ENCODE data around the gene POMT1. TPM values are rescaled to one million over a fixed set of nuclear protein-coding genes. Genes with fewer than 3 reads are reported as not detected.
A peak's percentile ranks its signal among the peaks of the same experiment; 100 is the strongest.

The POMT1 gene
- total RNA-seq, 1 experiment from 2014 or later: 34.1 TPM

DNA sequence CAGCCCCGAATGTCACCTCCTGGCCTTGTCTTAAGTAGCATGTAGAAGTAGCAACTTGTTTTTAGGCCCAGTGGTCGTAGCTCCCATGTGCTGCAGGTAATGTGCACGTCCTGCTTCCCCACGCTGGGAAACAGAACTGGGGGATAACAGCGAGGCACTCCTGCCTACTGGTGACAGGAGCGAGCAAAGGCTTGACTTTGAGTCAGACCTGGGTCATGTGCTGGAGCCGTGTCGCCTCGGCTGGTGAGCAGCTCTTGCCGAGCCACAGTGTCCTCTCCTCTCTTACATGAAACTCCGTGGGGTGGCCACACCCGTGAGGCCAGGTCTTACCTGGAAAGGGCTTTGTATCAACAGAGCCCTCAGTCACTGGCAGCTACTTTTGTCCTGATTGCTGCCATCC, 17.5 kb upstream of the POMT1 start:
- Histone ChIP-seq H2BK15ac (ENCODE audit: low read depth, low read length) (no peak overlapping the region), H4K20me1 (ENCODE audit: control insufficient read depth, insufficient read depth, insufficient read length) (no peaks in the 10 kb centered on the region), H3K18ac (ENCODE audit: insufficient read length, low read depth, low read length) (no peak overlapping the region), H3K79me2 (ENCODE audit: insufficient read depth, low read length) (no peaks in the 10 kb centered on the region), H4K8ac (replicated peaks; ENCODE audit: insufficient read length, low read depth, low read length) (no peak overlapping the region), H2BK120ac (ENCODE audit: low read depth, low read length, poor library complexity, severe bottlenecking) (no peak overlapping the region), H3K23ac (ENCODE audit: insufficient read length, low read depth, low read length) (no peak overlapping the region), H4K91ac (ENCODE audit: insufficient read length, low read depth, low read length) (no peak overlapping the region), H3K14ac (ENCODE audit: insufficient read depth, low read length) (no peak overlapping the region), H3K27me3 (ENCODE audit: insufficient read depth, low read length) (no peaks in the 10 kb centered on the region), H3K4me2 (ENCODE audit: insufficient read depth, insufficient read length, low read length) (no peak overlapping the region), H3K79me1 (ENCODE audit: insufficient read depth, low read depth, low read length, poor library complexity, severe bottlenecking) (no peaks in the 10 kb centered on the region), H3K27ac (ENCODE audit: insufficient read length, low read depth, low read length) (no peak overlapping the region), H2BK5ac (ENCODE audit: insufficient read length, low read length) (no peak overlapping the region), H3K9me3 (ENCODE audit: control insufficient read depth, low read depth, low read length) (no peaks in the 10 kb centered on the region), H2AFZ (ENCODE audit: low read length) (no peak overlapping the region), H2AK5ac (ENCODE audit: insufficient read length, low read length) (no peak overlapping the region), H2BK20ac (ENCODE audit: low read depth, low read length, poor library complexity, severe bottlenecking) (no peak overlapping the region), H3K9ac (ENCODE audit: extremely low read depth, insufficient read length, low read length) (no peak overlapping the region), H3K4me1 (ENCODE audit: insufficient read depth, low read length) (no peaks in the 10 kb centered on the region), H3K23me2 (ENCODE audit: insufficient read length, low read depth, low read length, poor library complexity, severe bottlenecking) (no peaks in the 10 kb centered on the region), H3K4ac (ENCODE audit: low read depth, low read length) (no peak overlapping the region), H3T11ph (ENCODE audit: low read length) (no peak overlapping the region), H4K5ac (ENCODE audit: insufficient read length, low read depth, low read length) (no peak overlapping the region), H2BK12ac (ENCODE audit: insufficient read length, low read depth, low read length) (no peak overlapping the region), H3K56ac (ENCODE audit: insufficient read length, low read depth, low read length) (no peak overlapping the region)
- peaks cover 87 to 100% (median 99%) of the 10 kb centered on the region in 3 experiments for H3K36me3 Mint-ChIP-seq (ENCODE audit: insufficient read depth in 1 of 3, low read depth in 3 of 3)
- TF ChIP-seq CTCF (conservative IDR thresholded peaks at IDR 0.05): no peak
- no peak overlapping the region for H3K4me3 Mint-ChIP-seq
- H3K9me3 Mint-ChIP-seq: no peaks in the 10 kb centered on the region
- no peaks in the 10 kb centered on the region for H3K4me1 Mint-ChIP-seq
- no peaks in the 10 kb centered on the region for H3K27me3 Mint-ChIP-seq (ENCODE audit: low read depth)
- no peak for DNase-seq
- H3K27ac Mint-ChIP-seq: peak overlapping the region in 2 of 3 experiments; percentile 44 to 74; a peak in 2 of 7 replicates
- no CpG with 5 or more reads among the region's 12 CpGs for WGBS (ENCODE audit: extremely low coverage, insufficient read length, low lambda C conversion rate)

Data from H9 (cell line).